Glomerular visceral epithelial cell (primary cell): Measurements from ENCODE around the gene PADI3.

Experiments
- DNase-seq: peaks from one replicate; pipeline ENCODE4 v3.0.0-alpha.2; 2016; ENCODE audit errors: extremely low spot score

PADI3 gene

GRCh38 chr1:17214876-17215544 is 33.9 kb upstream of the PADI3 start:
- no peak for DNase-seq

GRCh38 chr1:17215545-17215890 is 33.4 kb upstream of the PADI3 start:
- DNase-seq, result peak; percentile 53

- DNase-seq, result no peak
Observed at GRCh38 chr1:17216078-17216477, 32.8 kb upstream of the PADI3 start.

- DNase-seq, result no peak
Observed at GRCh38 chr1:17217607-17218006, 31.3 kb upstream of the PADI3 start.

- no peak for DNase-seq
Observed at GRCh38 chr1:17218939-17219338, 30.0 kb upstream of the PADI3 start.

- no peak for DNase-seq
Observed at GRCh38 chr1:17220287-17220686, 28.6 kb upstream of the PADI3 start.

- no peak for DNase-seq
Observed at GRCh38 chr1:17222557-17222956, 26.3 kb upstream of the PADI3 start.

GRCh38 chr1:17224434-17224833 is 24.5 kb upstream of the PADI3 start:
- no peak for DNase-seq

- DNase-seq, result no peak
Observed at GRCh38 chr1:17225140-17225539, 23.8 kb upstream of the PADI3 start.

- DNase-seq, result no peak
Observed at GRCh38 chr1:17227358-17227915, 21.5 kb upstream of the PADI3 start.

GRCh38 chr1:17228619-17229018 is 20.3 kb upstream of the PADI3 start:
- DNase-seq, result no peak

GRCh38 chr1:17229379-17229778 is 19.5 kb upstream of the PADI3 start:
- DNase-seq, result no peak

GRCh38 chr1:17230106-17230505 is 18.8 kb upstream of the PADI3 start:
- no peak for DNase-seq

GRCh38 chr1:17230671-17231310 is 18.1 kb upstream of the PADI3 start:
- DNase-seq, result no peak

- peak; percentile 95 for DNase-seq
Observed at GRCh38 chr1:17232759-17233661, 15.9 kb upstream of the PADI3 start.

GRCh38 chr1:17233675-17234320 is 15.1 kb upstream of the PADI3 start:
- DNase-seq, result peak; percentile 99

- DNase-seq, result no peak
Observed at GRCh38 chr1:17234405-17234804, 14.5 kb upstream of the PADI3 start.

GRCh38 chr1:17235135-17235885 is 13.6 kb upstream of the PADI3 start:
- peak; percentile 29 for DNase-seq

- DNase-seq, result peak; percentile 92
Observed at GRCh38 chr1:17236779-17237560, 11.9 kb upstream of the PADI3 start.

- DNase-seq, result no peak
Observed at GRCh38 chr1:17237561-17237903, 11.4 kb upstream of the PADI3 start.
